ENCODE results near the gene NR6A1. TPM values are rescaled to one million over a fixed set of nuclear protein-coding genes. Genes with fewer than 3 reads are reported as not detected.

Gene NR6A1
- polyA plus RNA-seq, 1 donor from 2014 or later = 4.3 TPM

DNA sequence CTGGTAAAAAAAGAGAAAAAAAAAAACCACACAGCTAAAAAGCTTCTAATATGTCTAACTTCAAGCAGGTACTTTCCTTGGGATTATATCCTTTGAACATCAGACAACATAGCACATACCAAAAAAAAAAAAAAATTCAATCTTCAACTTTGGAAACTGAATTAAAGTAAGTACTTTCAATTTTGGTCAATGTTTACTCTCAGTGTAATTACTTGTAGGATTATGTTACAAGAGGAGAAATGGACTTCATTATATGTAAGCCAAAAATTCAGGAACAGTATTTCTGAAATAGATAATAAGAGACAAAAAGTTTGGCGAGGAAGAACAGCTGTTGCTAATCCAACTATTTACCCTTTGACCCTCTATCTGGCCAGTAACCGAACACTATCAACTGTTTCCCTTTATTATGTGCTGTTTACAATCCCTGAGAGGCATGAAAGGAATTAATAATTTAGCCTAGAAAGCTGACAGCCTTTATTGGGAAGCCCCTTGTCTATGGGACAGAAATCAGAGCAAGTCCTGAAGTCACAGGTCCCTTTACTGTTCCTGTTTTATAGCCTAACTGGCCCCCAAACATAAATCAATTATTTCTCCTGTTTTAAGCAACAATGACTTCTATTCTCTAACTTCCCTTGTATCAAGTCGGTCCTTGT is 46.6 kb downstream of the NR6A1 start:
- Histone ChIP-seq H3K4me2 (ENCODE audit: low read length) (no peak overlapping the region), H3K27ac (ENCODE audit: low read length) (no peak overlapping the region), H3K9ac (ENCODE audit: low read length) (no peak overlapping the region), H3F3A (ENCODE audit: insufficient read depth, low read length, poor library complexity, severe bottlenecking) (no peaks in the 10 kb centered on the region), H3K79me2 (replicated peaks; ENCODE audit: insufficient read depth, low read length) (no peaks in the 10 kb centered on the region), H4K20me1 (ENCODE audit: insufficient read depth) (no peaks in the 10 kb centered on the region), H2AFZ (ENCODE audit: low read depth, low read length) (no peak overlapping the region), H3K9me3 (ENCODE audit: low read length) (no peaks in the 10 kb centered on the region), H3K36me3 (ENCODE audit: insufficient read depth, low read length) (no peaks in the 10 kb centered on the region), H3K9me2 (ENCODE audit: insufficient read depth, low read length) (no peaks in the 10 kb centered on the region), H3K4me3 (ENCODE audit: low read length) (no peak overlapping the region), H3K27me3 (ENCODE audit: insufficient read depth, low read depth, low read length) (no peaks in the 10 kb centered on the region)
- no peak for TF ChIP-seq EZH2 (IDR thresholded peaks at IDR 0.05; ENCODE audit: borderline replicate concordance, insufficient read depth, low read length, poor library complexity, severe bottlenecking)
- TF ChIP-seq POLR2AphosphoS5 (IDR thresholded peaks at IDR 0.05) = no peak
- TF ChIP-seq EP300 (conservative IDR thresholded peaks at IDR 0.05; ENCODE audit: poor library complexity, severe bottlenecking) = no peak
- TF ChIP-seq, protein P1, sequence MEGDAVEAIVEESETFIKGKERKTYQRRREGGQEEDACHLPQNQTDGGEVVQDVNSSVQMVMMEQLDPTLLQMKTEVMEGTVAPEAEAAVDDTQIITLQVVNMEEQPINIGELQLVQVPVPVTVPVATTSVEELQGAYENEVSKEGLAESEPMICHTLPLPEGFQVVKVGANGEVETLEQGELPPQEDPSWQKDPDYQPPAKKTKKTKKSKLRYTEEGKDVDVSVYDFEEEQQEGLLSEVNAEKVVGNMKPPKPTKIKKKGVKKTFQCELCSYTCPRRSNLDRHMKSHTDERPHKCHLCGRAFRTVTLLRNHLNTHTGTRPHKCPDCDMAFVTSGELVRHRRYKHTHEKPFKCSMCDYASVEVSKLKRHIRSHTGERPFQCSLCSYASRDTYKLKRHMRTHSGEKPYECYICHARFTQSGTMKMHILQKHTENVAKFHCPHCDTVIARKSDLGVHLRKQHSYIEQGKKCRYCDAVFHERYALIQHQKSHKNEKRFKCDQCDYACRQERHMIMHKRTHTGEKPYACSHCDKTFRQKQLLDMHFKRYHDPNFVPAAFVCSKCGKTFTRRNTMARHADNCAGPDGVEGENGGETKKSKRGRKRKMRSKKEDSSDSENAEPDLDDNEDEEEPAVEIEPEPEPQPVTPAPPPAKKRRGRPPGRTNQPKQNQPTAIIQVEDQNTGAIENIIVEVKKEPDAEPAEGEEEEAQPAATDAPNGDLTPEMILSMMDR (IDR thresholded peaks at IDR 0.05; ENCODE audit: poor library complexity, severe bottlenecking) = no peak
- TF ChIP-seq, protein P2, sequence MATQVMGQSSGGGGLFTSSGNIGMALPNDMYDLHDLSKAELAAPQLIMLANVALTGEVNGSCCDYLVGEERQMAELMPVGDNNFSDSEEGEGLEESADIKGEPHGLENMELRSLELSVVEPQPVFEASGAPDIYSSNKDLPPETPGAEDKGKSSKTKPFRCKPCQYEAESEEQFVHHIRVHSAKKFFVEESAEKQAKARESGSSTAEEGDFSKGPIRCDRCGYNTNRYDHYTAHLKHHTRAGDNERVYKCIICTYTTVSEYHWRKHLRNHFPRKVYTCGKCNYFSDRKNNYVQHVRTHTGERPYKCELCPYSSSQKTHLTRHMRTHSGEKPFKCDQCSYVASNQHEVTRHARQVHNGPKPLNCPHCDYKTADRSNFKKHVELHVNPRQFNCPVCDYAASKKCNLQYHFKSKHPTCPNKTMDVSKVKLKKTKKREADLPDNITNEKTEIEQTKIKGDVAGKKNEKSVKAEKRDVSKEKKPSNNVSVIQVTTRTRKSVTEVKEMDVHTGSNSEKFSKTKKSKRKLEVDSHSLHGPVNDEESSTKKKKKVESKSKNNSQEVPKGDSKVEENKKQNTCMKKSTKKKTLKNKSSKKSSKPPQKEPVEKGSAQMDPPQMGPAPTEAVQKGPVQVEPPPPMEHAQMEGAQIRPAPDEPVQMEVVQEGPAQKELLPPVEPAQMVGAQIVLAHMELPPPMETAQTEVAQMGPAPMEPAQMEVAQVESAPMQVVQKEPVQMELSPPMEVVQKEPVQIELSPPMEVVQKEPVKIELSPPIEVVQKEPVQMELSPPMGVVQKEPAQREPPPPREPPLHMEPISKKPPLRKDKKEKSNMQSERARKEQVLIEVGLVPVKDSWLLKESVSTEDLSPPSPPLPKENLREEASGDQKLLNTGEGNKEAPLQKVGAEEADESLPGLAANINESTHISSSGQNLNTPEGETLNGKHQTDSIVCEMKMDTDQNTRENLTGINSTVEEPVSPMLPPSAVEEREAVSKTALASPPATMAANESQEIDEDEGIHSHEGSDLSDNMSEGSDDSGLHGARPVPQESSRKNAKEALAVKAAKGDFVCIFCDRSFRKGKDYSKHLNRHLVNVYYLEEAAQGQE (IDR thresholded peaks at IDR 0.05; ENCODE audit: borderline replicate concordance) = no peak
- TF ChIP-seq TAF1 (IDR thresholded peaks at IDR 0.05; ENCODE audit: low read depth) = no peak
- TF ChIP-seq SMC3 (conservative IDR thresholded peaks at IDR 0.05; ENCODE audit: poor library complexity) = no peak
- no peak for TF ChIP-seq RAD21 (conservative IDR thresholded peaks at IDR 0.05)
- no peak for TF ChIP-seq MXI1 (conservative IDR thresholded peaks at IDR 0.05; ENCODE audit: poor library complexity, severe bottlenecking)

DNA sequence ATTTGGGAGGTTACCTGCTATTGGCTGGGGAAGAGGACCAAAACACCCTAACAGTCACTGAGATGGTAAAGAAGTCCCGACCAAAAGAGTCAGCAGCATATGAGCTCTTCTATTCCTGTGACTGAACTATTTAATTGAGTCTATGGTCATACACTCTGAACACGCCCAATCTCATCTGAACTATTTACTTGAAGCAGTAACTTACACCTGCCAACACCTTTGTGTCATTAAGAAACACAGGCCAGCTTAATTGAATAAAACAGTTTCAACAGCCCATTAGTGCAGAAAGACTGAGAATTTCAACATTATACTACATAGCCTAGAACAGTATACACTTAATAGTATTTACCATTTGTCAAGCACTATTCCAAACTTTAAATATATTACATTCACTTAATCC is 47.8 kb downstream of the NR6A1 start:
- Histone ChIP-seq H3F3A (ENCODE audit: insufficient read depth, low read length, poor library complexity, severe bottlenecking) (no peaks in the 10 kb centered on the region), H3K36me3 (ENCODE audit: insufficient read depth, low read length) (no peaks in the 10 kb centered on the region), H3K9ac (ENCODE audit: low read length) (no peak overlapping the region), H4K20me1 (ENCODE audit: insufficient read depth) (no peaks in the 10 kb centered on the region), H3K4me3 (ENCODE audit: low read length) (no peak overlapping the region), H3K9me2 (ENCODE audit: insufficient read depth, low read length) (no peaks in the 10 kb centered on the region), H3K79me2 (replicated peaks; ENCODE audit: insufficient read depth, low read length) (no peaks in the 10 kb centered on the region), H2AFZ (ENCODE audit: low read depth, low read length) (no peak overlapping the region), H3K27ac (ENCODE audit: low read length) (no peak overlapping the region), H3K27me3 (ENCODE audit: insufficient read depth, low read depth, low read length) (no peaks in the 10 kb centered on the region), H3K9me3 (ENCODE audit: low read length) (no peaks in the 10 kb centered on the region), H3K4me2 (ENCODE audit: low read length) (no peak overlapping the region)
- TF ChIP-seq, protein P1 (IDR thresholded peaks at IDR 0.05; ENCODE audit: poor library complexity, severe bottlenecking) = no peak
- TF ChIP-seq MXI1 (conservative IDR thresholded peaks at IDR 0.05; ENCODE audit: poor library complexity, severe bottlenecking) = no peak
- no peak for TF ChIP-seq EP300 (conservative IDR thresholded peaks at IDR 0.05; ENCODE audit: poor library complexity, severe bottlenecking)
- no peak for TF ChIP-seq EZH2 (IDR thresholded peaks at IDR 0.05; ENCODE audit: borderline replicate concordance, insufficient read depth, low read length, poor library complexity, severe bottlenecking)
- TF ChIP-seq, protein P2 (IDR thresholded peaks at IDR 0.05; ENCODE audit: borderline replicate concordance) = no peak
- TF ChIP-seq RAD21 (conservative IDR thresholded peaks at IDR 0.05) = no peak
- TF ChIP-seq TAF1 (IDR thresholded peaks at IDR 0.05; ENCODE audit: low read depth) = no peak
- TF ChIP-seq SMC3 (conservative IDR thresholded peaks at IDR 0.05; ENCODE audit: poor library complexity) = no peak
- TF ChIP-seq POLR2AphosphoS5 (IDR thresholded peaks at IDR 0.05) = no peak
